Endothelial cell (in vitro differentiated cells): Measurements from ENCODE around the gene LCMT1. TPM values are rescaled to one million over a fixed set of nuclear protein-coding genes. Genes with fewer than 3 reads are reported as not detected.

ENCODE experiments used
- DNase-seq: peaks from one replicate; pipeline ENCODE4 v3.0.0; 2021; ENCODE audit warnings: low spot score
- H3K27ac Mint-ChIP-seq: one replicate; pipeline ENCODE4 v1.8.0; 2021; ENCODE audit warnings: mixed read lengths, inconsistent platforms; ENCODE audit not compliant: unreplicated experiment
- H3K27me3 Mint-ChIP-seq: one replicate; pipeline ENCODE4 v1.8.0; 2021; ENCODE audit warnings: mild to moderate bottlenecking, moderate library complexity, mixed read lengths, inconsistent platforms; ENCODE audit not compliant: unreplicated experiment
- H3K36me3 Mint-ChIP-seq: one replicate; pipeline ENCODE4 v1.8.0; 2021; ENCODE audit warnings: mild to moderate bottlenecking, low read depth, mixed read lengths, inconsistent platforms; ENCODE audit not compliant: unreplicated experiment
- H3K4me1 Mint-ChIP-seq: one replicate; pipeline ENCODE4 v1.8.0; 2021; ENCODE audit warnings: mild to moderate bottlenecking, mixed read lengths, inconsistent platforms; ENCODE audit not compliant: unreplicated experiment
- H3K4me3 Mint-ChIP-seq: one replicate; pipeline ENCODE4 v1.8.0; 2021; ENCODE audit warnings: mild to moderate bottlenecking, mixed read lengths, inconsistent platforms; ENCODE audit not compliant: unreplicated experiment
- H3K9me3 Mint-ChIP-seq: one replicate; pipeline ENCODE4 v1.8.0; 2021; ENCODE audit warnings: mixed read lengths, inconsistent platforms; ENCODE audit not compliant: unreplicated experiment
- total RNA-seq: library from RNA; stranded (reverse); fragmentation: NEBNext Ultra II Directional; extraction: Animal tissue kit (Norgen Biotek cat#: 25700); gene quantifications from one replicate; pipeline ENCODE4 v1.2.1, GENCODE V29; 2021; ENCODE audit not compliant: unreplicated experiment
- TF ChIP-seq, protein P1 (sequence below): fragments of 200-600 bp; sonication (generic); IDR thresholded peaks from one replicate; pipeline ENCODE4 v1.5.0; 2021; ENCODE audit warnings: antibody characterized with exemption; ENCODE audit not compliant: unreplicated experiment

The LCMT1 gene
- total RNA-seq, 1 donor from 2014 or later: 59.3 TPM

DNA sequence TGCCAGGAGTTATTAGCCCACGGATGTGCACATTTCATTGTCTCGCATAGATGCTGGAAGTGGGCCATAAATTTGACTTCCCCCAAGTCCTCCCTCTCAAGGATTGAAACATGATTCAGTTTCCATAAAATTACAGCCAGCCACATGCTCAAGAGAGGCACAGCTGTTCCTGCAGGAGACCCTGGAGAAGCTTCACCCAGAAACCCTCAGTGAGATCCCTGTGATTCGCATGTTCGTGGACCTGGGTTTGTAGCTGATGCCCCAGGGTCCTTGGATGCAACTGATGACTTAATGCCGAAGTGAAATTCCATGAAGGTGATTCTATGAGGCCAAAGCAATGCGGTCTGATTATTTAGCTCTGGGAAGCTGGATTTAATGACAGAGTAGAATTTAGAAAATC is 80.6 kb downstream of the LCMT1 start:
- Mint-ChIP-seq H3K36me3 (no peaks in the 10 kb centered on the region), H3K9me3 (no peaks in the 10 kb centered on the region), H3K4me1 (no peaks in the 10 kb centered on the region), H3K27ac (no peak overlapping the region), H3K4me3 (no peak overlapping the region), H3K27me3 (peaks cover 6% of the 10 kb centered on the region)
- DNase-seq: no peak
- TF ChIP-seq, protein P1, sequence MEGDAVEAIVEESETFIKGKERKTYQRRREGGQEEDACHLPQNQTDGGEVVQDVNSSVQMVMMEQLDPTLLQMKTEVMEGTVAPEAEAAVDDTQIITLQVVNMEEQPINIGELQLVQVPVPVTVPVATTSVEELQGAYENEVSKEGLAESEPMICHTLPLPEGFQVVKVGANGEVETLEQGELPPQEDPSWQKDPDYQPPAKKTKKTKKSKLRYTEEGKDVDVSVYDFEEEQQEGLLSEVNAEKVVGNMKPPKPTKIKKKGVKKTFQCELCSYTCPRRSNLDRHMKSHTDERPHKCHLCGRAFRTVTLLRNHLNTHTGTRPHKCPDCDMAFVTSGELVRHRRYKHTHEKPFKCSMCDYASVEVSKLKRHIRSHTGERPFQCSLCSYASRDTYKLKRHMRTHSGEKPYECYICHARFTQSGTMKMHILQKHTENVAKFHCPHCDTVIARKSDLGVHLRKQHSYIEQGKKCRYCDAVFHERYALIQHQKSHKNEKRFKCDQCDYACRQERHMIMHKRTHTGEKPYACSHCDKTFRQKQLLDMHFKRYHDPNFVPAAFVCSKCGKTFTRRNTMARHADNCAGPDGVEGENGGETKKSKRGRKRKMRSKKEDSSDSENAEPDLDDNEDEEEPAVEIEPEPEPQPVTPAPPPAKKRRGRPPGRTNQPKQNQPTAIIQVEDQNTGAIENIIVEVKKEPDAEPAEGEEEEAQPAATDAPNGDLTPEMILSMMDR: no peak

DNA sequence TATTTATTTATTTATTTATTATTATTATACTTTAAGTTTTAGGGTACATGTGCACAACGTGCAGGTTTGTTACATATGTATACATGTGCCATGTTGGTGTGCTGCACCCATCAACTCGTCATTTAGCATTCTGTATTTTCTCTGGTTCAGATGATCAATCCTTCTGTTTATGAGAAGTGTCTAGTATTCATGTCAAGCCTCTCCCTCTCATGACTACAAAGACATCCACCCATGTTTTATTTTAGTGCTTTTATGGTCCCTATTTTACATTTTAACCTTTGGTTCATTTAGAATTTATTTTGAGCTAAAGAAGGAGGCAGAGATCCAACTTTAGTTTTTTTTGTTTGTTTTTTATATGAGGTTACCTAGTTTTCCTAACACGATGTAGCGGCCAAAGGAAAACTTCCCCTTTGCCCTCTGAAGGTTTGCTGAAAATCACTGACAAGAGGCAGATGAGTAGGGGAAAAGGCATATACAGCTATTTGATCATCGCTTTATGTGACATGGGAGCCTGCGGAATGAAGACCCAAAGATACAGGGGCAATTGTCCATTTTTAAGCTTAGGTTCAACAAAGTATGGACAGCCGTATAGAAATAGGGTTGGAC is 82.8 kb downstream of the LCMT1 start:
- no peak for DNase-seq
- Mint-ChIP-seq H3K9me3 (no peaks in the 10 kb centered on the region), H3K4me1 (no peaks in the 10 kb centered on the region), H3K36me3 (no peaks in the 10 kb centered on the region), H3K27ac (no peak overlapping the region), H3K27me3 (no peaks in the 10 kb centered on the region), H3K4me3 (no peak overlapping the region)
- TF ChIP-seq, protein P1: no peak

DNA sequence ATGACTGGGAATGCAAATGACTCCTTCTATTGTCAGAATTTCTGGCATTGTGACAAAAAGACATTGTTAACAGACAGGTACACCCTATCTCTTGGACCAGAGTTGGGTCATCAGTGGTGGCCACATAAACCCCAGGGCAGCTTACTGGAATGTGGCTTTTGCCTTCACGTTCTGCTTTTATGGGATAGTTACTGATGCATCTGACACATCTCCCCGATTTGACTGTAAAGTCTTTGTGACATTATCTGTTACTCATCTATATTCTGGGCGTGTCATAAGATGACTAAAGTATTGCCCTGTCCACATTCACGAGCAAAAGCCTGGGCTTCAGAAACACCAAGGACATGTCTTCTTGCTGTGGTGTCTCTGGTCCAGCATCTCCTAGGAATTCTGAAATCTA is 86.5 kb downstream of the LCMT1 start:
- Mint-ChIP-seq H3K9me3 (no peaks in the 10 kb centered on the region), H3K27ac (no peak overlapping the region), H3K27me3 (no peaks in the 10 kb centered on the region), H3K4me1 (no peaks in the 10 kb centered on the region), H3K36me3 (no peaks in the 10 kb centered on the region), H3K4me3 (no peak overlapping the region)
- DNase-seq: no peak
- TF ChIP-seq, protein P1: no peak

DNA sequence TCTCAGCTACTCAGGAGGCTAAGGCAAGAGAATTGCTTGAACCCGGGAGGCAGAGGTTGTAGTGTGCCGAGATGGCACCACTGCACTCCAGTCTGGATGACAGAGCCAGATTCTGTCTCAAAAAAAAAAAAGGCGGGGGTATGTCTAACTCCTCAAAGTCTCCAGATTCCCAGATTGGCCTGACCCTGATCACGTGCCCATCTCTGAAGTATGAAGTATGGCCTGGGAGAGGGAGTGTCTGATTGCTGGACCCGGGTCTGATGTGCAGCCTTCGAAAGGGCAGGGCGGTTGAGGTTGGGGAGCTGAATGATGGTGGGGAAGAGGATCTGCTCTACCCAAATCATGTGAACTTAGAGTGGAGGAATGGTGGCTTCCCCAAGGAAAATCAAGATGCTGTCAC is 87.9 kb downstream of the LCMT1 start:
- no peaks in the 10 kb centered on the region for H3K27me3 Mint-ChIP-seq
- no peaks in the 10 kb centered on the region for H3K9me3 Mint-ChIP-seq
- no peaks in the 10 kb centered on the region for H3K36me3 Mint-ChIP-seq

DNA sequence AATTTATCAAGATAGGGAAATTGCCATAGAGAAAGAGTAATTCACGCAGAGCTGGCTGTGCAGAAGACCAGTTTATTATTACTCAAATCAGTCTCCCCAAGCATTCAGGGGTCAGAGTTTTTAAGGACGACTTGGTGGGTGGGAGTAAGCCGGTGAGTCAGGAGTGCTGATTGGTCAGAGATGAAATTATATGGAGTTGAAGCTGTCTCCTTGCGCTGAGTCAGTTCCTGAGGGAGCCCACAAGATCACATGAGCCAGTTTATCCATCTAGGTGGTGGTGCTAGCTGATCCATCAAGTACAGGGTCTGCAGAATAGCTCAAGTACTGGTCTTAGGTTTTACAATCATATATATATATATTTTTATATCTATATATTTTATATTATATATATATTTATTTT is 99.2 kb downstream of the LCMT1 start:
- Mint-ChIP-seq H3K4me3 (no peak overlapping the region), H3K4me1 (no peaks in the 10 kb centered on the region), H3K27me3 (no peaks in the 10 kb centered on the region), H3K9me3 (no peaks in the 10 kb centered on the region), H3K27ac (no peak overlapping the region), H3K36me3 (no peaks in the 10 kb centered on the region)
- TF ChIP-seq, protein P1: no peak
- no peak for DNase-seq

More for the DNA sequence above, 87.9 kb downstream of the LCMT1 start:
- Mint-ChIP-seq H3K4me1 (no peaks in the 10 kb centered on the region), H3K27ac (no peak overlapping the region), H3K4me3 (no peak overlapping the region)
- DNase-seq: no peak
- TF ChIP-seq, protein P1: no peak
